ENCODE measurements around the gene IMMP2L. TPM values are rescaled to one million over a fixed set of nuclear protein-coding genes. Genes with fewer than 3 reads are reported as not detected.
"Not testable (repeated sequence)": the region's sequence is repeated elsewhere in the genome, so short reads cannot be mapped to it uniquely, and the experiment has no call there.

The IMMP2L gene
- total RNA-seq, 1 experiment from 2014 or later, result 8.7 TPM

GRCh38 chr7:111077001-111077400 lies 485.3 kb downstream of the IMMP2L start:
- DNase-seq (ENCODE audit: low spot score), result no peak

DNA sequence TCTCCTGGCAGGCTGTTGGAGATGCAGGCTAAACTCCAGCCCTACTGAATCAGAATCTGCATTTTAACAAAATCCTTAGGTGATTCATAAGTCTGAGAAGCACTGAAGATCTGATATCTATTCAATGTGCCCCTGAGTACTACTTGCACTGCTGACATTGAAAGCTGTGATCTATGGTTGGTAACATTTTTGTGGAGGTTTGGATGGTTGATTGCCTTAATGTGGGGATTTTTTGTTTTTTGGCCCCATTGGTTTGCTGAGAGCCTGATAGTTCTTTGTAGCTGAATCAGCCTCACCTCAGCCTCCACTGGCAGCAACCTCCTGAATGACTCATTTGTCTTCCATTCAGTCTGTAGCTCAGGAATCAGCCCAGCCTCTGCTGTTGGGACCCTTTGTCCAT lies 486.1 kb downstream of the IMMP2L start:
- DNase-seq (ENCODE audit: low spot score), result no peak

DNA sequence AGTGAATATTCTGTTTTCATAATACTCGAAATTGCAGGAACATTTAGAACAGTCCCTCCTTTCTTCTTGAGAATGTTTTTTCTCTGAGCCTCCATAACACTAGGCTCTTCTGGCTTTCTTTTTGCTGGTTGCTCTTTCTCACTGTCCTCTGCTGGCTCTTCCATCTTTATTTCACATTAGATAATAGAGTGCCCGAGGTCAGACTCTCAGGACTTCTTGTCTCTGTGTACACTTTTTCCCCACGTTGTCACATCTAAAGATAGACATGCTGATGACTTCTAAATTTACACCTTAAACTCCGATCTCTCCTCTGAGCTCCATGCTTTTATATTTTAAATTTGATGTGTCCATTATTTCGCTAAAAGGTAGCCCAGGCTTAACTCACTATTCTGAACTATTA lies 486.8 kb downstream of the IMMP2L start:
- no peak for DNase-seq (ENCODE audit: low spot score)

- no peak for DNase-seq (ENCODE audit: low spot score)
Observed at GRCh38 chr7:111074748-111075146, 487.5 kb downstream of the IMMP2L start.

- no peak for DNase-seq (ENCODE audit: low spot score)
Observed at GRCh38 chr7:111074071-111074747, 488.1 kb downstream of the IMMP2L start.

DNA sequence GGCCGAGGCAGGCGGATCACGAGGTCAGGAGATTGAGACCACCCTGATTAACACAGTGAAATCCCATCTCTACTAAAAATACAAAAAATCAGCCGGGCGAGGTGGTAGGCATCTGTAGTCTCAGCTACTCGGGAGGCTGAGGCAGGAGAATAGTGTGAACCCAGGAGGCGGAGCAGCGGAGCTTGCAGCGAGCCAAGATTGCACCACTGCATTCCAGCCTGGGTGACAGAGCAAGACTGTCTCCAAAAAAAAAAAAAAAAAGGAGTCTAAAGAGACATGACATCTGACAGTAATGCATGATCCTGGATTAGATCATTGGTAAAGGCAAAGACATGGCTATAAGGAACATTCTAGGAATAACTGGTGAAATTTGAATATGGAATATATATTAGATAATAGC lies 489.6 kb downstream of the IMMP2L start:
- DNase-seq (ENCODE audit: low spot score), result not testable (repeated sequence)

DNA sequence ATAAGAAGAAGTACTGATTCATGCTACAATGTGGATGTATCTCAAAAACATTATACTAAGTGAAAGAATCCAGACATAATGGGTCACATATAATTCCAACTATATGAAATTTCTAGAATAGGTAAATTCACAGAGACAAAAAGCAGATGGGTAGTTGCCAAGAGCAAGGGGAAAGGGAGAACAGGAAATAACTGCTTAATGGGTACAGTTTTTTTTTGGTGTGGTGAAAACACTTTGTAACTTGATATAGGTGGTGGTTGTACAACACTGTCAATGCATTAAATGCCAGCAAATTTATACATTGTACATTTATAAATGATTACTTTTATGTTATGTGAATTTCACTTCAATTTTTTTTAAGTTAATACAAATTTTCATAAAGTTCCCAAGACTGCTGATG lies 490.7 kb downstream of the IMMP2L start:
- no peak for DNase-seq (ENCODE audit: low spot score)

DNA sequence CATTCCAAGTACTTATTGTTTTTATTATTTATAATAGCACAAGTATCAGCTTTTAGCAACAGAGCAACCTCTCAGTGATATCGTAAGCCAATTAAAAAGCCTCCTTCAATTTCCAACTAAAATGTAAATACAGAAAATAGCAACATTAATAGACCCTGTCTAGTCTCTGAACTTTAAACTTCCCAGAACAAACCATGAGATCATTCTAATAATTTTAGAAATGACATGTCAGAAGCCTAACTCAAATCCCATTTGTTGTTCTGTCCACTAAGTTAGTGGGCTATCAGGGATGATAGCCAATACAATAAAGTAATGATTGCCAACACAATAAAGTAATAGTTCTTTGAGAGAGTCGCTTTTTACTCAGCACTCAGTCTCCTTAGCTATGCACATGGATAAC lies 493.7 kb downstream of the IMMP2L start:
- DNase-seq (ENCODE audit: low spot score), result no peak

- DNase-seq (ENCODE audit: low spot score), result no peak
Observed at GRCh38 chr7:111067682-111068081, 494.6 kb downstream of the IMMP2L start.

DNA sequence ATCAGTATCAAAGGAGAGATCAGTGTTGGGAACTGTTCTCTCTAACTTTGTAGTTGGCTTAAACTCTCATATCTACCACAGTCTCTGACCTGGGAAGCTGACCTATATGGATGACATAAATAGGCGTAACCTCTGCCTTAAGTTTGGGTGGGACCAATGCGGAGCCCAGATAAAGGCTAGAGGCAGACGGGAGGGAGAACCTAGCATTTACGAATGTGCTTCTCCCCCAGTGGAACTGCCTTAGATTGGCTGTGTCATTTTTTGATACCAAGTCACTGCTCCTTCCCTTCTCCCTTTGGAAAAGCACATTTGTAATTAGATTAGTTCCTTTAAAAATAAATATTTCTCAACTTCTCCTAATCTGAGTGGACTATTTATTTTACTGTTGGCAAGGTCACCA lies 495.0 kb downstream of the IMMP2L start:
- no peak for DNase-seq (ENCODE audit: low spot score)

DNA sequence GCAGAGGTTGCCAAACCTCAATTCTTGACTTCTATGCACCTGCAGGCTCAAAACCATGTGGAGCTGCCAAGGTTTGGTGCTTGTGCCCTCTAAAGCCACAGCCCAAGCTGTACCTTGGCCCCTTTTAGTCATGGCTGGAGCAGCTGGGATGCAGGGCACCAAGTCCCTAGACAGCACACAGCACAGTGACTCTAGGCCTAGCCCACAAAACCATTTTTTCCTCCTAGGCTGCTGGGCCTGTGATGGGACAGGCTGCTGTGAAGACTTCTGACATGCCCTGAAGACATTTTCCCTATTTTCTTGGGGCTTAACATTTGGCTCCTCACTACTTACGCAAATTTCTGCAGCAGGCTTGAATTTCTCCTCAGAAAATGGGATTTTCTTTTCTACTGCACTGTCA lies 499.1 kb downstream of the IMMP2L start:
- no peak for DNase-seq (ENCODE audit: low spot score)

DNA sequence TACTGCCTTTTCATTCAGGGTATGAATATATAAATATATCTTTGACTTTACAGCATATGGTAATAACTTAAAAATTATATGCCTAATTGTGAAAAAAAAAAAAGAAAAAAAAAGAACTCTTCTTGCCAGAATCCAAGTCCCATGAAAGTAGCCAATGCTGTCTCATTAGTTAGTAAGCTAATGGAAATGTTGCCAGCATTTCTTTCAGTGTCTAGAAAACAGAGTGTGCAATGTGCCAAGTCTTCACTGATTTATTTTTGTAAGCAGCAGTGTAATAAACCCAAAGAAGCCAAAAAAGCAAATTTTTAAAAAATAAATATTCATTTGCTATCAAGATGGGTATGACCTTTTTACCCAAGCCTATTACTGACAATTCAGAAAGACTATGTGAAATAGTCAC lies 502.5 kb downstream of the IMMP2L start:
- no peak for DNase-seq (ENCODE audit: low spot score)

- no peak for DNase-seq (ENCODE audit: low spot score)
Observed at GRCh38 chr7:111057066-111057465, 505.2 kb downstream of the IMMP2L start.

GRCh38 chr7:111056371-111056770 lies 505.9 kb downstream of the IMMP2L start:
- DNase-seq (ENCODE audit: low spot score), result no peak

DNA sequence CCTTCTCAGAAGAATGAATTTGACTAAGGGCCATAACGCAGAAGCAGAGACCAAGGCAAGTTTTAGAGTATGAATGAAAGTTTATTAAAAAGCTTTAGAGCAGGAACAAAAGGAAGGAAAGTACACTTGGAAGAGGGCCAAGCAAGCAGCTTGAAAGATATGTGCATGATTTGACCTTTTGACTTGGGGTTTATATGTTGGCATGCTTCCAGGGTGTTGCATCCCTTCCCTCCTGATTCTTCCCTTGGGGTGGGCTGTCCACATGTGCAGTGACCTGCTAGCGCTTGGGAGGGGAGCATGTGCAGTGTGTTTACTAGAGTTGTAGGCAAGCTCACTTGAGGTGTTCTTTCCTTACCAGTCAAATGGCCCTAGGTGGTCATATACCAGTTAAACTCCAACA lies 509.3 kb downstream of the IMMP2L start:
- DNase-seq (ENCODE audit: low spot score), result no peak

GRCh38 chr7:111051832-111052231 lies 510.5 kb downstream of the IMMP2L start:
- DNase-seq (ENCODE audit: low spot score), result no peak

DNA sequence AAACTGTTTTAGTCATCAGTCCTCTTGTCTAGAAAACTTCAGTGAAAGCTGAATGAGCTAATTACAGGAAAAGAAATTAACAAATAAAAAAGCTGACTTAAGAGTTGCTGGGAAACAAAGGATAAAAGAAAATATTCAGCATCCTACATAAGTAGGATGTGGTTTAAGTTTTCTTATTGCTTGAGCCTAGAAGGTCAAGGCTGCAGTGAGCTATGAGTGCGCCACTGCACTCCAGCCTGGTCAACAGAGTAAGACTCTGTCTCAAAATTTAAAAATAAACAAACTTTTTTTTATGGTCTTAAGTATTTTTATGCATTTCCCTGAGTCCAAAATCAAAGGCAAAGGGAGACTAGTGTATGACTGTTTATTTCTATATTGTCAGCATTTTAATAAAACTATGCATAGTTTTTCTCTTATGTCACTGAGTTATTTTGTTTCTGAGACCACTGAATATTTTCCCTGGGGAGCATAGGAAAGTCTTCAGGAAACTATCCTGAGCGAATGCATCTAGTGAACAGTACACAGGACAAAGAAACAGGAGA lies 511.3 kb downstream of the IMMP2L start:
- DNase-seq (ENCODE audit: low spot score), result no peak

- DNase-seq (ENCODE audit: low spot score), result no peak
Observed at GRCh38 chr7:111049971-111050680, 512.2 kb downstream of the IMMP2L start.

- no peak for DNase-seq (ENCODE audit: low spot score)
Observed at GRCh38 chr7:111047595-111047994, 514.7 kb downstream of the IMMP2L start.

GRCh38 chr7:111045449-111045848 lies 516.8 kb downstream of the IMMP2L start:
- DNase-seq (ENCODE audit: low spot score), result no peak

- DNase-seq (ENCODE audit: low spot score), result no peak
Observed at GRCh38 chr7:111043561-111043960, 518.7 kb downstream of the IMMP2L start.

DNA sequence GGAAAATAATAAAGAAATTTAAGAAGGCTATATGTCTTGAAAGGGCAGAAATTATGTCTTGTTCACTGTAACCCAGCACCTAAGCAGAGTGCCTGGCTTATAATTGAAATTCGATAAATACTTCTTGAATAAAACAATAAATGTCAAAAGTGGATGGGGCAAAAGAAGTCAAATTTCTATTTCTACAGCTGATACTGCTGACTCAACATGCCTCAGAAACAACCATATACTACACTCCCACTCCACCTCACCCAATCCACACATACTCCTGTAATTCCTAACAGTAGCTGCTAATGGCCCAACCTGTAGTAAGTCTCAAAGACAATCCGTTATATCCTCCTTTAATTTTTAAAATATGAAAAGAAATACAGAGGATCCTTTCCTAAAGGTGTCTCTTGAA lies 519.5 kb downstream of the IMMP2L start:
- DNase-seq (ENCODE audit: low spot score), result no peak

DNA sequence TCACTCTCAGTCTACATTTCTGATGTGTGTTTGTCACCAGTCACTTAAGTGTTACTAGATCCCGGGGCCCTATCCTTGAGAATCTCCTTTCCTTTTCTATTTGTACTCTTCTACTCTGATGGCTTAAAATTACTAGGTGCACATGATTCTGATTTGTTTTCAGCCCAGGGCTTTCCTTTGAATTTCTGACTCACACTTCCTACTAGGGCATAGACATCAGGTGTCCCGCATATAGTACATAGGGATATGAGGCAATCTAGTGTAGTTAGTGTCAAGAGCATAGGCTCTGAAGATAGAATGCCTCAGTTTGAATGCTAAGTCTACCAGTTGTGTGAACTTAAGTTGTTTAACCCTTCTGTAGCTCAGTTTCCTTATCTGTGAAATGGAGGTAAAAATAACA lies 520.7 kb downstream of the IMMP2L start:
- DNase-seq (ENCODE audit: low spot score), result no peak
